ENCODE measurements around the gene C11orf71.

The C11orf71 gene

DNA sequence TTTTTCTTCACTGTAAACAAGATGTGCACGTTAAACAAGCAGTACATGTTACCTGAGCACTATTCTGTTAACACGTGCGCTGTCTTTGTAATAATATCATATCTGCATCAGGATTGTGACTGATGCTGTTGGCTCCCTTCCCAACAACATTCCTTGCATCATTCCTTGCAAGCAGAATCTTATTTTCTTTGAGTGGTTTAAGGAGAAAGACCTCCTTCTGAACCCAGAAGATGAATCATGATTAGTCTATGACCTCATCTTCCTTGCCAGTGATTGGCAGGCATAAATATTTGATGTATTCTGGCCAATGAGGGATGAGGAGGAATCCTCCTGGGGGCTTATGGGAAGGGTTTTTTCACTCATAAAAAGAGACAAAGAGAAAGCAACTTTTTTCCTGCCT lies 46.2 kb downstream of the C11orf71 start:
- no peak for DNase-seq

DNA sequence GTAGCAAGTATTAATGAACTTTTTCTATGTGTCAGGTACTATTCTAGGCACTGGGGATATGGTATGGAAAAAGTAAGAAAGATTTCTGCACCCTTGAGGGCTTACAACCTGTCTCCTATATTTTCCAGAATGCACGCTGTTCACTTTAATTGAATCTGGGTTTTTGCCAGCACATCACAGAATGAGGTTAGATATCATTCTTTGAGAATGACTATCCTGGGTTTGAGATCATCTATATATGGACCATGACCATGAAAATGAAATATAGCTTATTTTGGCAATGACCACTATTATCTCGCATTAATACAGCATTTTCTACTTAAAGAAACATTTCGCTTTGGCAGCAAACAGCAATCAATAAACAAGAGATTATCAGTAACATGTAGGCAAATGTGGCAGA lies 46.9 kb downstream of the C11orf71 start:
- DNase-seq: no peak

DNA sequence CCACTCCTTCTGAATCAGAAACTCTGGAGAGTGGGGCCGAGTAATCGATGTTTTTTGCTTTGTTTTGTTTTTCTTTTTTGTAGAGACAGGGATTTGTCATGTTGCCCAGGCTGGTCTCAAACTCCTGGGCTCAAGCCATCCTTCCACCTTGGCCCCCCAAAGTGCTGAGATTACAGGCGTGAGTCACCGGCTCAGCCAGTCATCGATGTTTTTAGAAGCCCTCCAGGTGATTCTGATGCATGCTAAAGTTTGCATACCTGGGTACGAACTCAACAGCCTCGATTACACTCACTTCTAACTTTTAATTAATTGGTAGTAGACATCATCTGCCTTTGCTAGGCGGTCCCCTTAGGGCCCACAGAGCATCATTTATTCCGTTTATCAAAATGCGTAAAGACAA lies 50.3 kb downstream of the C11orf71 start:
- no peak for DNase-seq

All from effector CD4-positive, alpha-beta T cell (primary cell).